ENCODE measurements around the gene CYP4F8.

The CYP4F8 gene

DNA sequence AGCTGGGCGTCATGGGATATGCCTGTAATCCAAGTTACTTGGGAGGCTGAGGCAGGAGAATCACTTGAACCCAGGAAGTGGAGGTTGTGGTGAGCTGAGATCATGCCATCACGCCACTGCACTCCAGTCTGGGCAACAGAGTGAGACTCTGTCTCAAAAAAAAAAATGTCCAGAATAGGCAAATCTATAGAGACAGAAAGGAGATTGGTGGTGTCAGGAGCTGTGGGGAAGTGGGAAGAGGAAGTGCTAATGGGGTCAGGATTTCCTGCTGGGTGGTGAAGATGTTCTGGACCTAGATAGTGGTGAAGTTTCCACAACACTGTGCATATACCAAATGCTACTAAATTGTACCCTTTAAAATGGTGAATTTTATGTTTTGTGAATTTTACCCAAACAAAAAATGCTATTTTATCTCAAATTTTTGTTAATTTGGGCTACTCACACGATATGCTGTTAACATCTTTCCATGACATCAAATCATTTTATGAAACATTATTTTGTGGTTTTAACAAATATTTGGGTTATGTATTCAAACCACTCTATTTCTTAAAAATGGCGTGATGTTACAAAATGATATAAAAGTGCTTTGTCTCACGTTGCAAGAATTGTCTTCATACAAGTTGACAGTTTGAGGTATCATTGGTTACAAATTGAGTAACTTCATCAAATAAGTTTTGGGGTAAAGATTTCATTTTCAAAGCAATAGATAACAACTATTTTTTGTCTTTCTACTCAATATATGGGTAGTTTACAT, 18.2 kb downstream of the CYP4F8 start:
- H3K9me3 ChIP-seq (ENCODE audit: control insufficient read depth, insufficient read depth, low read length) = peaks cover 8% of the 10 kb centered on the region
- no peaks in the 10 kb centered on the region for H3K36me3 ChIP-seq (ENCODE audit: control insufficient read depth, insufficient read depth, low read length)
- no peak overlapping the region for H3K4me3 ChIP-seq (ENCODE audit: low read length)
- no peak overlapping the region for H3K27ac ChIP-seq (ENCODE audit: low read length)
- no peaks in the 10 kb centered on the region for H3K27me3 ChIP-seq (ENCODE audit: control insufficient read depth, insufficient read depth, low read length)
- H3K4me1 ChIP-seq (ENCODE audit: control insufficient read depth, insufficient read depth, low read length) = no peaks in the 10 kb centered on the region
- WGBS (ENCODE audit: insufficient coverage, insufficient read length) = no CpG with 5 or more reads among the region's 5 CpGs
- DNase-seq (ENCODE audit: low read depth, low spot score) = no peak

GRCh38 chr19:15634105-15634504, 19.1 kb downstream of the CYP4F8 start:
- no CpG with 5 or more reads among the region's 3 CpGs for WGBS (ENCODE audit: insufficient coverage, insufficient read length)
- Histone ChIP-seq H3K36me3 (ENCODE audit: control insufficient read depth, insufficient read depth, low read length) (no peaks in the 10 kb centered on the region), H3K9me3 (ENCODE audit: control insufficient read depth, insufficient read depth, low read length) (peaks cover 4% of the 10 kb centered on the region), H3K27me3 (ENCODE audit: control insufficient read depth, insufficient read depth, low read length) (no peaks in the 10 kb centered on the region), H3K4me3 (ENCODE audit: low read length) (no peak overlapping the region), H3K27ac (ENCODE audit: low read length) (no peak overlapping the region), H3K4me1 (ENCODE audit: control insufficient read depth, insufficient read depth, low read length) (no peaks in the 10 kb centered on the region)
- no peak for DNase-seq (ENCODE audit: low read depth, low spot score)

DNA sequence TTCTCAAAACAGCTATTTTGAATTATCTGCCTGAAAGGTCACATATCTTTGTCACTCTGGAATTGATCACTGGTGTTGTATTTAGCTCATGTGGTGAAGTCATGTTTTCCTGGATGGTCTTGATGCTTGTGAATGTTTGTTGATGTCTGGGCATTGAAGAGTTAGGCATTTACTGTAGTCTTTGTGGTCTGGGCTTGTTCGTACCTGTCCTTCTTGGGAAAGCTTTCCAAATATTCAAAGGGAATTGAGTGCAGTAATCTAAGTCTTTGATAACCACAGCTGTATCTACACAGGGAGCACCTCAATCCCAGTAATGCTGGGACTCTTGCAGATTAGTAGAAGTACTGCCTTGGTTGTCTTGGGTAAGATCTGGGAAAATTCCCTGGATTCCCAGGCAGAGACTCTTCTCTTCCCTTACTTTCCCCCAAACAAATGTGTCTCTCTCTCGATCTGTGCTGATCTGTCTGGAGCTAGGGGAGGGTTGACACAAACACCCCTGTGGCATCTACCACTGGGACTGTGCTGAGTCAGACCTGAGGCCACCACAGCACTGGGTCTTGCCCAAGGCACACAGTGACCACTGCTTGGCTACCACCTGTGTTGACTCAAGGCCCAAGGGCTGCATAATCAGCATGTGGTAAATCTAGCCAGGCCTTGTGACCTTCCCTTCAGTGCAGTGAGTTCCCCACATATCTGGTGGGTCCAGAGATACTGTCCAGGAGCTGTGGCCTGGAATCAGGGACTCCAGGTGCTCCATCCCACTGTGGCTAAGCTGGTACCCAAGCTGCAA, 20.2 kb downstream of the CYP4F8 start:
- H3K27ac ChIP-seq (ENCODE audit: low read length) = no peak overlapping the region
- H3K9me3 ChIP-seq (ENCODE audit: control insufficient read depth, insufficient read depth, low read length) = peaks cover 6% of the 10 kb centered on the region
- no peak for DNase-seq (ENCODE audit: low read depth, low spot score)
- H3K36me3 ChIP-seq (ENCODE audit: control insufficient read depth, insufficient read depth, low read length) = no peaks in the 10 kb centered on the region
- H3K4me1 ChIP-seq (ENCODE audit: control insufficient read depth, insufficient read depth, low read length) = no peaks in the 10 kb centered on the region
- no peak overlapping the region for H3K4me3 ChIP-seq (ENCODE audit: low read length)
- no CpG with 5 or more reads among the region's 2 CpGs for WGBS (ENCODE audit: insufficient coverage, insufficient read length)
- no peaks in the 10 kb centered on the region for H3K27me3 ChIP-seq (ENCODE audit: control insufficient read depth, insufficient read depth, low read length)

DNA sequence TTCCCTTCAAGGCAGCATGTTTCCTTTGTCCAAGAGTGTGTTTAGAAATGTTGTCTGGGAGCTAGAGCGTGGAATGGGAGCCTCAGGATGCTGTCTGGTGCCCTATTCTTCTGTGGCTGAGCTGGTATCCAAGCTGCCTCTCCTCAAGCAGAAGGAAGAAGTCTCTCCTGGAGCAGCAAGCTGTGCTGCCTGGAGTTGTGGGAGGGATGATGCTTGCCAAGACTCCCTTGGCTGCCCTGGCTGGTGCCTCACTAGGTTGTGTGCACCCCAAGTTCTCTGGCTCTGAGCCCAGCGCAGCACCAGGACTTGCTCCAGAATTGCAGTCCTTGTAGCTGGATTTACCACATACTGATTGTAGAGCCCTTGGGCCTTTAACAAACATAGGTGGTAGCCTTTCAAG, 21.0 kb downstream of the CYP4F8 start:
- peaks cover 6% of the 10 kb centered on the region for H3K9me3 ChIP-seq (ENCODE audit: control insufficient read depth, insufficient read depth, low read length)
- H3K4me3 ChIP-seq (ENCODE audit: low read length) = no peak overlapping the region
- no peaks in the 10 kb centered on the region for H3K4me1 ChIP-seq (ENCODE audit: control insufficient read depth, insufficient read depth, low read length)
- H3K27ac ChIP-seq (ENCODE audit: low read length) = no peak overlapping the region
- no peak for DNase-seq (ENCODE audit: low read depth, low spot score)
- no CpG with 5 or more reads among the region's 2 CpGs for WGBS (ENCODE audit: insufficient coverage, insufficient read length)
- H3K36me3 ChIP-seq (ENCODE audit: control insufficient read depth, insufficient read depth, low read length) = no peaks in the 10 kb centered on the region
- no peaks in the 10 kb centered on the region for H3K27me3 ChIP-seq (ENCODE audit: control insufficient read depth, insufficient read depth, low read length)

GRCh38 chr19:15639596-15639995, 24.6 kb downstream of the CYP4F8 start:
- DNase-seq (ENCODE audit: low read depth, low spot score) = no peak
- no peak overlapping the region for H3K4me3 ChIP-seq (ENCODE audit: low read length)
- no peak overlapping the region for H3K27ac ChIP-seq (ENCODE audit: low read length)
- H3K27me3 ChIP-seq (ENCODE audit: control insufficient read depth, insufficient read depth, low read length) = no peaks in the 10 kb centered on the region
- peaks cover 17% of the 10 kb centered on the region for H3K9me3 ChIP-seq (ENCODE audit: control insufficient read depth, insufficient read depth, low read length)
- H3K4me1 ChIP-seq (ENCODE audit: control insufficient read depth, insufficient read depth, low read length) = no peaks in the 10 kb centered on the region; the same call in 1 of the 2 replicates
- no peaks in the 10 kb centered on the region for H3K36me3 ChIP-seq (ENCODE audit: control insufficient read depth, insufficient read depth, low read length)

- H3K9me3 ChIP-seq (ENCODE audit: control insufficient read depth, insufficient read depth, low read length) = peaks cover 15% of the 10 kb centered on the region
- no CpG with 5 or more reads among the region's 6 CpGs for WGBS (ENCODE audit: insufficient coverage, insufficient read length)
- H3K27me3 ChIP-seq (ENCODE audit: control insufficient read depth, insufficient read depth, low read length) = no peaks in the 10 kb centered on the region
- no peaks in the 10 kb centered on the region for H3K36me3 ChIP-seq (ENCODE audit: control insufficient read depth, insufficient read depth, low read length)
- DNase-seq (ENCODE audit: low read depth, low spot score) = no peak
- H3K27ac ChIP-seq (ENCODE audit: low read length) = no peak within 1 kb of the TSS
- H3K4me3 ChIP-seq (ENCODE audit: low read length) = no peak within 1 kb of the TSS
- H3K4me1 ChIP-seq (ENCODE audit: control insufficient read depth, insufficient read depth, low read length) = no peaks in the 10 kb centered on the region; the same call in 1 of the 2 replicates
Measured at GRCh38 chr19:15640294-15640903, 25.4 kb downstream of the CYP4F8 start, which contains the start of gene CYP4F3. Gene CYP4F3 (plus strand): TSS chr19:15640897. CDS start chr19:15641416, 519 bp downstream.

GRCh38 chr19:15640904-15641597, 26.0 kb downstream of the CYP4F8 start:
- WGBS (ENCODE audit: insufficient coverage, insufficient read length) = no CpG with 5 or more reads among the region's 12 CpGs
- Histone ChIP-seq H3K4me1 (ENCODE audit: control insufficient read depth, insufficient read depth, low read length) (no peaks in the 10 kb centered on the region; the same call in 1 of the 2 replicates), H3K27ac (ENCODE audit: low read length) (no peak overlapping the region), H3K4me3 (ENCODE audit: low read length) (no peak overlapping the region), H3K27me3 (ENCODE audit: control insufficient read depth, insufficient read depth, low read length) (no peaks in the 10 kb centered on the region), H3K9me3 (ENCODE audit: control insufficient read depth, insufficient read depth, low read length) (peaks cover 16% of the 10 kb centered on the region), H3K36me3 (ENCODE audit: control insufficient read depth, insufficient read depth, low read length) (no peaks in the 10 kb centered on the region)
- DNase-seq (ENCODE audit: low read depth, low spot score) = no peak

DNA sequence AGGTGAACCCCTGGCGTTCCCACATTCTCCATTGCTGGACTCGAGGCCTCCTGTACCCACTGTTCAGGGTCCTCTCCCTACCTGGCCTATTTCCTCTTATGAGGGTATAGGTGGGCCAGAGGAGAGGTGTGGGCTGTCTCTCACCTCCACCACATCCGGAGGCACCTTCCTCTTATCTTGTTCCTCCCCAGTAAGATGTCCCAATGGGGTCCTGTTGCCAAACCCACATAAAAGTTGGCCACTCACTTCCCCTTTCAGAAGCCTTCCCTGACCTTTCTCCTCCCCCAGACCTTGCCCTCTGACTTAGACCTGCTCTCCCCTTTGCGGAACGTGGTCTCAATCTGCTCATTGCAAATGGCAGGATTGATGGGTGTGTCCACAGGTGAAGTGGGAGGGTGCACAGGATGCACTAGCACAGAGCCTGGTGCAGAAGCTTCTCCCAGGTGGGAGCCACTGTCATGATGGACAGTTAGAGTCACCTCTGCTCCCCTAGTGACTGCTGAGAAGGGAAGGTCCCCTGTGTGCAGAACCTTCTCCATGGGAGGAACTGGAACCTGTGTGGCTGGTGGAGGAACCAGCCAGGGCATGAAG, 27.0 kb downstream of the CYP4F8 start:
- H3K9me3 ChIP-seq (ENCODE audit: control insufficient read depth, insufficient read depth, low read length) = peaks cover 19% of the 10 kb centered on the region
- H3K27me3 ChIP-seq (ENCODE audit: control insufficient read depth, insufficient read depth, low read length) = no peaks in the 10 kb centered on the region
- H3K4me1 ChIP-seq (ENCODE audit: control insufficient read depth, insufficient read depth, low read length) = no peaks in the 10 kb centered on the region; the same call in 1 of the 2 replicates
- DNase-seq (ENCODE audit: low read depth, low spot score) = no peak
- no peak overlapping the region for H3K4me3 ChIP-seq (ENCODE audit: low read length)
- no peaks in the 10 kb centered on the region for H3K36me3 ChIP-seq (ENCODE audit: control insufficient read depth, insufficient read depth, low read length)
- WGBS (ENCODE audit: insufficient coverage, insufficient read length) = no CpG with 5 or more reads among the region's 5 CpGs
- no peak overlapping the region for H3K27ac ChIP-seq (ENCODE audit: low read length)

GRCh38 chr19:15642807-15643206, 27.8 kb downstream of the CYP4F8 start:
- Histone ChIP-seq H3K36me3 (ENCODE audit: control insufficient read depth, insufficient read depth, low read length) (no peaks in the 10 kb centered on the region), H3K9me3 (ENCODE audit: control insufficient read depth, insufficient read depth, low read length) (peaks cover 19% of the 10 kb centered on the region), H3K27ac (ENCODE audit: low read length) (no peak overlapping the region), H3K27me3 (ENCODE audit: control insufficient read depth, insufficient read depth, low read length) (no peaks in the 10 kb centered on the region), H3K4me1 (ENCODE audit: control insufficient read depth, insufficient read depth, low read length) (no peaks in the 10 kb centered on the region; the same call in 1 of the 2 replicates), H3K4me3 (ENCODE audit: low read length) (no peak overlapping the region)
- DNase-seq (ENCODE audit: low read depth, low spot score) = no peak

- no peak overlapping the region for H3K4me3 ChIP-seq (ENCODE audit: low read length)
- no peaks in the 10 kb centered on the region for H3K36me3 ChIP-seq (ENCODE audit: control insufficient read depth, insufficient read depth, low read length)
- no peaks in the 10 kb centered on the region; the same call in 1 of the 2 replicates for H3K4me1 ChIP-seq (ENCODE audit: control insufficient read depth, insufficient read depth, low read length)
- peaks cover 17% of the 10 kb centered on the region for H3K9me3 ChIP-seq (ENCODE audit: control insufficient read depth, insufficient read depth, low read length)
- H3K27ac ChIP-seq (ENCODE audit: low read length) = no peak overlapping the region
- no CpG with 5 or more reads among the region's 3 CpGs for WGBS (ENCODE audit: insufficient coverage, insufficient read length)
- no peak for DNase-seq (ENCODE audit: low read depth, low spot score)
- H3K27me3 ChIP-seq (ENCODE audit: control insufficient read depth, insufficient read depth, low read length) = no peaks in the 10 kb centered on the region
Measured at GRCh38 chr19:15643387-15643786, 28.4 kb downstream of the CYP4F8 start.
